IMR-90 (cell line): ENCODE measurements around the gene DGKB.

ENCODE experiments used
- CEBPB ChIP-seq: IDR thresholded peaks from 2 replicates; pipeline ENCODE4 v1.6.1; 2012; ENCODE audit warnings: low read depth, low read length, improper control_type of control experiment
- TF ChIP-seq, protein P1 (sequence below): conservative IDR thresholded peaks from 2 replicates; pipeline ENCODE4 v1.5.1; 2012; ENCODE audit warnings: mild to moderate bottlenecking, low read depth, low read length, improper control_type of control experiment

- TF ChIP-seq, protein P1, sequence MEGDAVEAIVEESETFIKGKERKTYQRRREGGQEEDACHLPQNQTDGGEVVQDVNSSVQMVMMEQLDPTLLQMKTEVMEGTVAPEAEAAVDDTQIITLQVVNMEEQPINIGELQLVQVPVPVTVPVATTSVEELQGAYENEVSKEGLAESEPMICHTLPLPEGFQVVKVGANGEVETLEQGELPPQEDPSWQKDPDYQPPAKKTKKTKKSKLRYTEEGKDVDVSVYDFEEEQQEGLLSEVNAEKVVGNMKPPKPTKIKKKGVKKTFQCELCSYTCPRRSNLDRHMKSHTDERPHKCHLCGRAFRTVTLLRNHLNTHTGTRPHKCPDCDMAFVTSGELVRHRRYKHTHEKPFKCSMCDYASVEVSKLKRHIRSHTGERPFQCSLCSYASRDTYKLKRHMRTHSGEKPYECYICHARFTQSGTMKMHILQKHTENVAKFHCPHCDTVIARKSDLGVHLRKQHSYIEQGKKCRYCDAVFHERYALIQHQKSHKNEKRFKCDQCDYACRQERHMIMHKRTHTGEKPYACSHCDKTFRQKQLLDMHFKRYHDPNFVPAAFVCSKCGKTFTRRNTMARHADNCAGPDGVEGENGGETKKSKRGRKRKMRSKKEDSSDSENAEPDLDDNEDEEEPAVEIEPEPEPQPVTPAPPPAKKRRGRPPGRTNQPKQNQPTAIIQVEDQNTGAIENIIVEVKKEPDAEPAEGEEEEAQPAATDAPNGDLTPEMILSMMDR = no peak
- no peak for TF ChIP-seq CEBPB
Observed at GRCh38 chr7:14924398-14924797, 21.8 kb upstream of the DGKB start.
